Neural cell (in vitro differentiated cells): ENCODE data around the gene CNKSR2. TPM values are rescaled to one million over a fixed set of nuclear protein-coding genes. Genes with fewer than 3 reads are reported as not detected.

Source experiments
- H2AFZ ChIP-seq: fragments of 200-600, 300-800 bp; sonication (generic), shearing (Covaris generic); 2 replicates; pipeline ENCODE4 v1.6.0; 2014; ENCODE audit warnings: low read depth, mild to moderate bottlenecking, antibody characterized with exemption, low read length, moderate library complexity
- H3F3A ChIP-seq: fragments of 200-600 bp; shearing (Covaris generic); 2 replicates; pipeline ENCODE4 v1.6.1; 2016; ENCODE audit warnings: mild to moderate bottlenecking, moderate library complexity, mixed read lengths, antibody characterized with exemption, low read length; ENCODE audit not compliant: insufficient read depth, poor library complexity, severe bottlenecking
- H3K27ac ChIP-seq: fragments of 200-600, 300-800 bp; sonication (generic), shearing (Covaris generic); 2 replicates; pipeline ENCODE4 v1.5.1; 2014; ENCODE audit warnings: mild to moderate bottlenecking, low read length, moderate library complexity
- H3K27me3 ChIP-seq: fragments of 300-800, 200-600 bp; sonication (generic), shearing (Covaris generic); 2 replicates; pipeline ENCODE4 v1.6.0; 2014; ENCODE audit warnings: mild to moderate bottlenecking, low read depth, low read length, moderate library complexity; ENCODE audit not compliant: insufficient read depth
- H3K36me3 ChIP-seq: fragments of 300-800, 200-600 bp; sonication (generic), shearing (Covaris generic); 2 replicates; pipeline ENCODE4 v1.5.1; 2014; ENCODE audit warnings: mild to moderate bottlenecking, antibody characterized with exemption, low read length, moderate library complexity; ENCODE audit not compliant: insufficient read depth
- H3K4me2 ChIP-seq: fragments of 300-800, 200-600 bp; sonication (generic), shearing (Covaris generic); 2 replicates; pipeline ENCODE4 v1.6.0; 2014; ENCODE audit warnings: mild to moderate bottlenecking, low read length
- H3K4me3 ChIP-seq: fragments of 300-800, 200-600 bp; sonication (generic), shearing (Covaris generic); 2 replicates; pipeline ENCODE4 v1.5.1; 2014; ENCODE audit warnings: mild to moderate bottlenecking, low read length, moderate library complexity
- H3K79me2 ChIP-seq: fragments of 200-600 bp; shearing (Covaris generic); replicated peaks from 2 replicates; pipeline ENCODE4 v1.6.0; 2014; ENCODE audit warnings: mild to moderate bottlenecking, low read length, moderate library complexity; ENCODE audit not compliant: insufficient read depth
- H3K9ac ChIP-seq: fragments of 300-800, 200-600 bp; sonication (generic), shearing (Covaris generic); 2 replicates; pipeline ENCODE4 v1.6.1; 2016; ENCODE audit warnings: mild to moderate bottlenecking, low read length, mixed read lengths
- H3K9me2 ChIP-seq: fragments of 200-600 bp; shearing (Covaris generic); 2 replicates; pipeline ENCODE4 v1.6.1; 2016; ENCODE audit warnings: mild to moderate bottlenecking, low read length, mixed read lengths; ENCODE audit not compliant: insufficient read depth
- H3K9me3 ChIP-seq: fragments of 200-600, 300-800 bp; sonication (generic), shearing (Covaris generic); 2 replicates; pipeline ENCODE4 v1.6.1; 2016; ENCODE audit warnings: mild to moderate bottlenecking, mixed run types, low read length, moderate library complexity, mixed read lengths
- H4K20me1 ChIP-seq: fragments of 200-600 bp; shearing (Covaris generic); 2 replicates; pipeline ENCODE4 v1.6.1; 2016; ENCODE audit warnings: mild to moderate bottlenecking, mixed run types; ENCODE audit not compliant: insufficient read depth
- CTCF ChIP-seq: fragments of 450-650 bp; IDR thresholded peaks from 2 replicates; pipeline ENCODE4 v1.5.1; 2014; ENCODE audit warnings: antibody characterized with exemption, mild to moderate bottlenecking, moderate library complexity; ENCODE audit not compliant: poor library complexity, severe bottlenecking
- EP300 ChIP-seq: fragments of 450-650 bp; conservative IDR thresholded peaks from 2 replicates; pipeline ENCODE4 v1.6.1; 2014; ENCODE audit warnings: antibody characterized with exemption, mild to moderate bottlenecking, moderate library complexity; ENCODE audit not compliant: poor library complexity, severe bottlenecking
- EZH2 ChIP-seq: fragments of 200-600, 300-800 bp; shearing (Covaris generic), sonication (generic); IDR thresholded peaks from 2 replicates; pipeline ENCODE4 v1.6.1; 2014; ENCODE audit warnings: antibody characterized with exemption, low read length, borderline replicate concordance, mild to moderate bottlenecking; ENCODE audit not compliant: insufficient read depth, poor library complexity, severe bottlenecking
- MXI1 ChIP-seq: fragments of 450-650 bp; conservative IDR thresholded peaks from 2 replicates; pipeline ENCODE4 v1.6.1; 2014; ENCODE audit warnings: antibody characterized with exemption, mild to moderate bottlenecking; ENCODE audit not compliant: poor library complexity, severe bottlenecking
- POLR2AphosphoS5 ChIP-seq: IDR thresholded peaks from 2 replicates; pipeline ENCODE4 v1.6.1; 2012
- RAD21 ChIP-seq: fragments of 450-650 bp; conservative IDR thresholded peaks from 2 replicates; pipeline ENCODE4 v1.6.1; 2014; ENCODE audit warnings: antibody characterized with exemption, mild to moderate bottlenecking, moderate library complexity
- SMC3 ChIP-seq: fragments of 450-650 bp; conservative IDR thresholded peaks from 2 replicates; pipeline ENCODE4 v1.6.1; 2014; ENCODE audit warnings: antibody characterized with exemption, mild to moderate bottlenecking, moderate library complexity; ENCODE audit not compliant: poor library complexity
- TAF1 ChIP-seq: IDR thresholded peaks from 2 replicates; pipeline ENCODE4 v1.6.1; 2012; ENCODE audit warnings: low read depth
- polyA plus RNA-seq: library from polyadenylated mRNA; depleted of rRNA; stranded (reverse); fragments of >200 nt; gene quantifications from 2 replicates; pipeline ENCODE4 v1.2.3, GENCODE V29; 2014
- TF ChIP-seq, protein P1 (sequence below): IDR thresholded peaks from 2 replicates; pipeline ENCODE4 v1.6.1; 2012; ENCODE audit warnings: borderline replicate concordance

The CNKSR2 gene
- polyA plus RNA-seq, 1 donor from 2014 or later = 31.1 TPM

DNA sequence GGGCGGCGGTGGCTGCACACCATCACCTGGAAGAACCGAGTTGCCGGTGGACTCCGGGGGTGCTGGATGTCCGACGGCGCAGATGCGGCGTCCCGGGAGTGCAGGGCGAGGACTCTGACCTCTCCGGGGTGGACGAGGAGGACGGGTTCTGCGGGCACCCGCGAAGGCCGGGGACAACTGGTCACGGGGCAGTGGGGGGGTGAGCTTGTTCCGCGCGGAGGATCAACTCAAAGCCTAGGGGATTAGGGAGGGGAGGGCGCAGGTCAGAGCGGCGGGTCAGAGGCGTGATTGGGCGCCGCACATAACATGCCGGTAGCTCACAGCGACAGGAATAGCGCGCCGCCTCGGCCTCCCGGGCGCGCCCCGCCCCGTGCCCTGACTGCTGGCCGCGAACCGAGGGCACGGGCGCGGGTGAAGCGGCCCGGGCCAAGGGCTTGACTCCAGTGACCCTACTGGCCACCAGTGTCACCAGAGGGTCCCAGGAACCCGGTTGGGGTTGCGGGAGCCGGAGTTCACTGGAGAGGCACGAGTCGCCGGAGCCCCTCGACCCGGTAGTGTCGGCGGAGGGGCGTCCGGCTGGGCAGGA is 284.0 kb downstream of the CNKSR2 start, which contains the start of gene KLHL34:
KLHL34 (minus strand) TSS at position 179 of the 586 bp plus-strand sequence. CDS start 542 bp downstream, outside the sequence.
- H3K4me2 ChIP-seq = no peak within 1 kb of the TSS

GRCh38 chrX:21658746-21659145 is 284.5 kb downstream of the CNKSR2 start:
- Histone ChIP-seq H4K20me1 (no peaks in the 10 kb centered on the region), H3K79me2 (no peaks in the 10 kb centered on the region), H3K9me2 (no peaks in the 10 kb centered on the region), H3K4me3 (no peak overlapping the region), H3F3A (no peaks in the 10 kb centered on the region), H3K27me3 (no peaks in the 10 kb centered on the region), H3K4me2 (no peak overlapping the region), H3K9ac (no peak overlapping the region), H3K9me3 (no peaks in the 10 kb centered on the region), H3K36me3 (no peaks in the 10 kb centered on the region), H2AFZ (no peak overlapping the region), H3K27ac (no peak overlapping the region)
- TF ChIP-seq EZH2 (no peak), TAF1 (no peak), MXI1 (no peak), SMC3 (no peak)

More for the DNA sequence above, 284.0 kb downstream of the CNKSR2 start, which contains the start of gene KLHL34:
- H3K9ac ChIP-seq = no peak within 1 kb of the TSS
- H3K9me3 ChIP-seq = no peaks in the 10 kb centered on the region
- H3K36me3 ChIP-seq = no peaks in the 10 kb centered on the region
- no peaks in the 10 kb centered on the region for H3K9me2 ChIP-seq
- no peak within 1 kb of the TSS for H2AFZ ChIP-seq
- H3K4me3 ChIP-seq = no peak within 1 kb of the TSS
- TF ChIP-seq RAD21 (no peak), TAF1 (no peak), MXI1 (no peak), EZH2 (no peak), POLR2AphosphoS5 (no peak), SMC3 (no peak), EP300 (no peak)
- TF ChIP-seq, protein P1, sequence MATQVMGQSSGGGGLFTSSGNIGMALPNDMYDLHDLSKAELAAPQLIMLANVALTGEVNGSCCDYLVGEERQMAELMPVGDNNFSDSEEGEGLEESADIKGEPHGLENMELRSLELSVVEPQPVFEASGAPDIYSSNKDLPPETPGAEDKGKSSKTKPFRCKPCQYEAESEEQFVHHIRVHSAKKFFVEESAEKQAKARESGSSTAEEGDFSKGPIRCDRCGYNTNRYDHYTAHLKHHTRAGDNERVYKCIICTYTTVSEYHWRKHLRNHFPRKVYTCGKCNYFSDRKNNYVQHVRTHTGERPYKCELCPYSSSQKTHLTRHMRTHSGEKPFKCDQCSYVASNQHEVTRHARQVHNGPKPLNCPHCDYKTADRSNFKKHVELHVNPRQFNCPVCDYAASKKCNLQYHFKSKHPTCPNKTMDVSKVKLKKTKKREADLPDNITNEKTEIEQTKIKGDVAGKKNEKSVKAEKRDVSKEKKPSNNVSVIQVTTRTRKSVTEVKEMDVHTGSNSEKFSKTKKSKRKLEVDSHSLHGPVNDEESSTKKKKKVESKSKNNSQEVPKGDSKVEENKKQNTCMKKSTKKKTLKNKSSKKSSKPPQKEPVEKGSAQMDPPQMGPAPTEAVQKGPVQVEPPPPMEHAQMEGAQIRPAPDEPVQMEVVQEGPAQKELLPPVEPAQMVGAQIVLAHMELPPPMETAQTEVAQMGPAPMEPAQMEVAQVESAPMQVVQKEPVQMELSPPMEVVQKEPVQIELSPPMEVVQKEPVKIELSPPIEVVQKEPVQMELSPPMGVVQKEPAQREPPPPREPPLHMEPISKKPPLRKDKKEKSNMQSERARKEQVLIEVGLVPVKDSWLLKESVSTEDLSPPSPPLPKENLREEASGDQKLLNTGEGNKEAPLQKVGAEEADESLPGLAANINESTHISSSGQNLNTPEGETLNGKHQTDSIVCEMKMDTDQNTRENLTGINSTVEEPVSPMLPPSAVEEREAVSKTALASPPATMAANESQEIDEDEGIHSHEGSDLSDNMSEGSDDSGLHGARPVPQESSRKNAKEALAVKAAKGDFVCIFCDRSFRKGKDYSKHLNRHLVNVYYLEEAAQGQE = no peak
- H3F3A ChIP-seq = no peaks in the 10 kb centered on the region
- H3K27me3 ChIP-seq = no peaks in the 10 kb centered on the region
- H3K79me2 ChIP-seq = no peaks in the 10 kb centered on the region
- H4K20me1 ChIP-seq = no peaks in the 10 kb centered on the region
- H3K27ac ChIP-seq = no peak within 1 kb of the TSS

- Histone ChIP-seq H3K9ac (no peak overlapping the region), H3K27me3 (no peaks in the 10 kb centered on the region), H3K9me3 (no peaks in the 10 kb centered on the region), H4K20me1 (no peaks in the 10 kb centered on the region), H3K79me2 (no peaks in the 10 kb centered on the region), H3F3A (no peaks in the 10 kb centered on the region), H2AFZ (no peak overlapping the region), H3K9me2 (no peaks in the 10 kb centered on the region), H3K27ac (no peak overlapping the region), H3K4me2 (no peak overlapping the region), H3K4me3 (no peak overlapping the region), H3K36me3 (no peaks in the 10 kb centered on the region)
- TF ChIP-seq POLR2AphosphoS5 (no peak), TAF1 (no peak), CTCF (no peak), SMC3 (no peak), MXI1 (no peak), EP300 (no peak), EZH2 (no peak), RAD21 (no peak)
- TF ChIP-seq, protein P1 = no peak
These were observed 285.1 kb downstream of the CNKSR2 start for GRCh38 chrX:21659320-21659719.
